GM18505 (cell line): ENCODE measurements around the gene GGCX.
"Not testable (repeated sequence)": the region's sequence is repeated elsewhere in the genome, so short reads cannot be mapped to it uniquely, and the experiment has no call there.

Experiments
- ATAC-seq: cut with Tn5 transposase; IDR thresholded peaks from one replicate; pipeline ENCODE4 v1.9.1; 2021; ENCODE audit not compliant: unreplicated experiment
- POLR2A ChIP-seq: IDR thresholded peaks from 4 replicates; pipeline ENCODE4 v1.6.1; 2011; ENCODE audit warnings: borderline replicate concordance; ENCODE audit not compliant: insufficient read depth, insufficient read length; ENCODE audit errors: extremely low read depth

The GGCX gene

GRCh38 chr2:85577386-85578242 is 16.3 kb upstream of the GGCX start, which contains the start of gene VAMP8:
Gene VAMP8 (plus strand): TSS chr2:85577586. CDS start chr2:85577647, 61 bp downstream.
- ATAC-seq, result peak; percentile 57
- peak; percentile 70 for TF ChIP-seq POLR2A

- ATAC-seq, result no peak
- no peak for TF ChIP-seq POLR2A
Measured at GRCh38 chr2:85577063-85577385, 15.7 kb upstream of the GGCX start.

GRCh38 chr2:85575739-85576138 is 14.4 kb upstream of the GGCX start:
- no peak for TF ChIP-seq POLR2A
- ATAC-seq, result no peak

GRCh38 chr2:85566265-85566664 is 5.0 kb upstream of the GGCX start:
- TF ChIP-seq POLR2A, result no peak
- ATAC-seq, result no peak

DNA sequence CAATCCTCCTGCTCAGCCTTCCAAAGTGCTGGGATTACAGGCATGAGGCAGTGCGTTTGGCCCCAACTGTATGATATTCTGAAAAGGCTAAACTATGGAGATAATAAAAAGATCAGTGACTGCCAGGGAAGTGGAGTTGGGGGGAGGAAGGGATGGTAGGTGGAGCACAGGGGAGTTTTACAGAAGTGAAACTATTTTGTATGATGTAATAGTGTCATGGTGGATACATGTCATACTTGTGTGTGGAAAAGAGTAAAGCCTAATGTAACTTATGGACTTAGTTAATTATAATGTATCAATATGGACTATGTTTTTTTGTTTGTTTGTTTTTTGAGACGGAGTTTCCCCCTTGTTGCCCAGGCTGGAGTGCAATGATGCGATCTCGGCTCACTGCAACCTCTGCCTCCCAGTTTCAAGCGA is 2.9 kb upstream of the GGCX start:
- ATAC-seq, result no peak
- TF ChIP-seq POLR2A, result no peak

- no peak for ATAC-seq
- no peak for TF ChIP-seq POLR2A
Measured at GRCh38 chr2:85560812-85561279, 447 bp downstream of the GGCX start.

DNA sequence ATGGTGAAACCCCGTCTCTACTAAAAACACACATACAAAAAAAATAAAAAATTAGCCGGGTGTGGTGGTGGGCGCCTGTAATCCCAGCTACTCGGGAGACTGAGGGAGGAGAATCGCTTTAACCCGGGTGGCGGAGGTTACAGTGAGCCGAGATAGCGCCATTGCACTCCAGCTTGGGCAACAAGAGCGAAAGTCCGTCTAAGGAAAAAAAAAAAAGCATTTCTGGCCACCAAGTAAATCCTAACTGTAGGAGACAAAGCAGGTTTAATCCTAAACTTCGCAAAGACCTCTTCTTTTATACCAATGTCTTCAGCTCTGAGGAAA is 928 bp downstream of the GGCX start:
- ATAC-seq, result not testable (repeated sequence)

DNA sequence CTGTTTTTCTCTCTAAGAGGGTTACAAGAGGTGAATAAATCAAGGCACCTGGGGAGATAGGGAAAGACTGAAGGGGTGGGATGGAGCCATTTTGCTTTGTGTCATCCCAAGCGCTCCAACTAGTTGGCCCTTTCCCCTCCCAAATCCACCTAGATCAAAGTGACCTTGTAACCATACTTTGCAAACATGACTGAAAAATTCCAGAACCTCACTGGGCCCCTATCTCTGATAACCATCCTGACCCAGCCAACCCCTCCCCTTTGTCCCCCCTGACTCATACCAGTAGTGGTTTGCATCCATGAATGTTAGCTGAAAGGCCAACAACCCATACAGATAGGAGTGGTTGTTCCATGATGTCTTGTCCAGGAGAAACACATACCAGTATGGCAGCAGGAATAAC is 3.1 kb downstream of the GGCX start:
- no peak for ATAC-seq
- no peak for TF ChIP-seq POLR2A

GRCh38 chr2:85557130-85557529 is 4.2 kb downstream of the GGCX start:
- ATAC-seq, result no peak
- TF ChIP-seq POLR2A, result no peak

DNA sequence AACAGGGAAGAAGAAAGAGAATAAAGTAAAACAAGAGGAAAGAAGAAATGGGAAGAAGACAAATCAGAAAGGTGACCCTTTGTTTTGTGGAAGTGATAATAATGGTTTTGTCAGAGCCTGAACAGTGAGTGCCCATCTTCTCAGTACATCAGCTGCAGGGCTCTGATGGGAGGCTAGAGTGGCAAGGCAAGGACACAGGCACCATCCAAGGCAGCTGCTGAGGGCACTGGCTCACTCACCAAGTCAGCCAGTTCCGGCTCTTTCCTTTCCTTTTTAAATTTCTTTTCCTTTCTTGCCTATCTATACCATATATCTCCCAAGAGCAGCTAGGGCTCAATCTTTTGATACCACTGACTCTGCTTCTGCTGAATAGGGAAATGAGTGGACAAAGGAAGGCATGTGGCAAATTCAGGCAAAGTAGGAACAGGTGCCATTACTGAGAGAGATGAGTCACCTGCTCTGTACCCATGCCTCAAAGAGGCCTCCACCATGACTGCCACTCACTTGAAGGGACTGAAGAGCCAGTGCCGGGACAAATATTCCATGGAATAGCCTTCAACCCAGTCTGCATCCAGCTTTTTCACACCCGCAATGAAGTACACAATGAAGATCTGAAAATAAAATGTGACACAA is 6.2 kb downstream of the GGCX start:
- no peak for TF ChIP-seq POLR2A
- ATAC-seq, result no peak

GRCh38 chr2:85553184-85553583 is 8.1 kb downstream of the GGCX start:
- no peak for TF ChIP-seq POLR2A
- no peak for ATAC-seq

GRCh38 chr2:85551698-85552678 is 9.3 kb downstream of the GGCX start:
- TF ChIP-seq POLR2A, result no peak
- ATAC-seq, result peak; percentile 59

- no peak for ATAC-seq
- no peak for TF ChIP-seq POLR2A
Measured at GRCh38 chr2:85550486-85550885, 10.8 kb downstream of the GGCX start.
